Peyer's patch (tissue), 4 donors: Measurements from ENCODE around the gene NTN5.

Source experiments
- CTCF ChIP-seq, 6 experiments: fragments of 450-650 bp in 4 of 6; fragments of 200-600 bp in 2 of 6; sonication (generic) in 1 of 6; IDR thresholded peaks; one replicate each; pipeline ENCODE4 v1.5.1; 2017 to 2019; ENCODE audit warnings: antibody characterized with exemption in 6 of 6, mild to moderate bottlenecking in 3 of 6, moderate library complexity in 1 of 6
- POLR2A ChIP-seq, 2 donors: fragments of 450-650 bp; IDR thresholded peaks; one replicate each; pipeline ENCODE4 v1.5.1; 2017; ENCODE audit warnings: antibody characterized with exemption in 2 of 2, mild to moderate bottlenecking in 2 of 2, moderate library complexity in 2 of 2

GRCh38 chr19:48719263-48720171 lies 46.7 kb upstream of the NTN5 start, which contains the start of gene MAMSTR:
- TF ChIP-seq CTCF (IDR thresholded peaks at IDR 0.05): no peak
- no peak for TF ChIP-seq POLR2A (IDR thresholded peaks at IDR 0.05)
